Thymus (tissue), 11 donors: ENCODE results near the gene TKT. TPM values are rescaled to one million over a fixed set of nuclear protein-coding genes. Genes with fewer than 3 reads are reported as not detected.

Source experiments
- DNase-seq, 9 donors: peaks; one replicate each; pipeline ENCODE4 v3.0.0-alpha.2; 2013; ENCODE audit warnings: low spot score in 9 of 9, low read depth in 6 of 9, missing footprints in 1 of 9
- H3K27ac ChIP-seq, 2 donors: one replicate each; pipeline ENCODE4 v1.5.1; 2013; ENCODE audit warnings: control low read depth in 1 of 2, low read depth in 1 of 2, low read length in 1 of 2, mild to moderate bottlenecking in 1 of 2, moderate library complexity in 1 of 2
- H3K27me3 ChIP-seq, 2 donors: one replicate each; pipeline ENCODE4 v1.5.1; 2013; ENCODE audit warnings: low read length in 1 of 2; ENCODE audit not compliant: control insufficient read depth in 2 of 2, insufficient read depth in 1 of 2
- H3K36me3 ChIP-seq, 2 donors: one replicate each; pipeline ENCODE4 v1.5.1; 2013; ENCODE audit warnings: low read length in 1 of 2, mild to moderate bottlenecking in 1 of 2, moderate library complexity in 1 of 2; ENCODE audit not compliant: control insufficient read depth in 2 of 2, insufficient read depth in 2 of 2
- H3K4me1 ChIP-seq, 2 donors: one replicate each; pipeline ENCODE4 v1.5.1; 2013; ENCODE audit warnings: low read length in 2 of 2; ENCODE audit not compliant: control insufficient read depth in 2 of 2, insufficient read depth in 2 of 2
- H3K4me3 ChIP-seq, 2 donors: one replicate each; pipeline ENCODE4 v1.5.1; 2013; ENCODE audit warnings: low read length in 2 of 2, control low read depth in 1 of 2, mild to moderate bottlenecking in 1 of 2
- H3K9me3 ChIP-seq, 2 donors: one replicate each; pipeline ENCODE4 v1.5.1; 2013; ENCODE audit warnings: low read length in 1 of 2, mild to moderate bottlenecking in 1 of 2; ENCODE audit not compliant: control insufficient read depth in 2 of 2, insufficient read depth in 1 of 2
- WGBS: extraction: QIAGEN DNeasy Blood & Tissue Kit; methylation state at CpG from one replicate; pipeline ENCODE4 v1.1.7; 2013; 5-methylcytosine and 5-hydroxymethylcytosine counted together
- polyA plus RNA-seq: library from polyadenylated mRNA; stranded (reverse); fragments of 200-250 nt; gene quantifications from one replicate; pipeline ENCODE4 v1.2.3, GENCODE V29; 2013
- total RNA-seq: library from RNA; stranded (reverse); fragments of 120-200 nt; gene quantifications from one replicate; pipeline ENCODE4 v1.2.4, GENCODE V29; 2013
- donor health status: healthy.

Gene TKT
- total and polyA plus RNA-seq, 2 donors, result 90.6 to 179 TPM

- no peak overlapping the region for H3K4me3 ChIP-seq
- 98% methylated on average over 4 of the region's 4 CpGs for WGBS
- no peaks in the 10 kb centered on the region for H3K9me3 ChIP-seq
- no peaks in the 10 kb centered on the region for H3K27me3 ChIP-seq
- peaks cover 45 to 54% of the 10 kb centered on the region in 2 donors for H3K36me3 ChIP-seq
- DNase-seq, result no peak
- H3K4me1 ChIP-seq, result peaks cover 0 to 4% of the 10 kb centered on the region in 2 donors
- no peak overlapping the region for H3K27ac ChIP-seq
Measured at GRCh38 chr3:53288214-53288613, 32.4 kb upstream of the TKT start.

GRCh38 chr3:53287131-53287629, 31.4 kb upstream of the TKT start:
- WGBS, result 70% methylated on average over 4 of the region's 4 CpGs
- H3K4me3 ChIP-seq, result no peak overlapping the region
- peak in 1 of 9 donors; percentile 46 for DNase-seq
- H3K36me3 ChIP-seq, result peaks cover 40 to 53% of the 10 kb centered on the region in 2 donors
- no peak overlapping the region for H3K27ac ChIP-seq
- H3K9me3 ChIP-seq, result no peaks in the 10 kb centered on the region
- peaks cover 0 to 4% of the 10 kb centered on the region in 2 donors for H3K4me1 ChIP-seq
- H3K27me3 ChIP-seq, result no peaks in the 10 kb centered on the region

- H3K27me3 ChIP-seq, result no peaks in the 10 kb centered on the region
- 88% methylated on average over 1 of the region's 1 CpG for WGBS
- no peak overlapping the region for H3K27ac ChIP-seq
- no peaks in the 10 kb centered on the region for H3K9me3 ChIP-seq
- H3K4me3 ChIP-seq, result no peak overlapping the region
- H3K36me3 ChIP-seq, result peaks cover 35 to 48% of the 10 kb centered on the region in 2 donors
- H3K4me1 ChIP-seq, result peaks cover 0 to 4% of the 10 kb centered on the region in 2 donors
- DNase-seq, result no peak
Measured at GRCh38 chr3:53286727-53287126, 30.9 kb upstream of the TKT start.

GRCh38 chr3:53282581-53282980, 26.8 kb upstream of the TKT start:
- Histone ChIP-seq H3K9me3 (no peaks in the 10 kb centered on the region), H3K27me3 (no peaks in the 10 kb centered on the region), H3K36me3 (peaks cover 22 to 25% of the 10 kb centered on the region in 2 donors), H3K4me3 (no peak overlapping the region), H3K27ac (no peak overlapping the region), H3K4me1 (peaks cover 0 to 4% of the 10 kb centered on the region in 2 donors)
- no peak for DNase-seq
- WGBS, result 97% methylated on average over 8 of the region's 8 CpGs

- Histone ChIP-seq H3K27ac (no peak overlapping the region), H3K4me3 (no peak overlapping the region), H3K27me3 (no peaks in the 10 kb centered on the region), H3K36me3 (peaks cover 0 to 6% of the 10 kb centered on the region in 2 donors), H3K4me1 (peaks cover 7 to 20% of the 10 kb centered on the region in 2 donors), H3K9me3 (no peaks in the 10 kb centered on the region)
- 96% methylated on average over 4 of the region's 4 CpGs for WGBS
- no peak for DNase-seq
Measured at GRCh38 chr3:53278667-53279066, 22.8 kb upstream of the TKT start.

- Histone ChIP-seq H3K36me3 (no peaks in the 10 kb centered on the region), H3K4me3 (no peak overlapping the region), H3K4me1 (peaks cover 7 to 36% of the 10 kb centered on the region in 2 donors), H3K27me3 (no peaks in the 10 kb centered on the region), H3K9me3 (no peaks in the 10 kb centered on the region), H3K27ac (peak overlapping the region; percentile 78 to 83)
- 35% methylated on average over 5 of the region's 5 CpGs for WGBS
- DNase-seq, result peak in 5 of 9 donors; percentile 37 to 84 (median 63)
Measured at GRCh38 chr3:53274938-53275605, 19.2 kb upstream of the TKT start.

GRCh38 chr3:53273146-53273670, 17.4 kb upstream of the TKT start:
- Histone ChIP-seq H3K4me3 (no peak overlapping the region), H3K27me3 (no peaks in the 10 kb centered on the region), H3K36me3 (no peaks in the 10 kb centered on the region), H3K9me3 (no peaks in the 10 kb centered on the region), H3K4me1 (peaks cover 7 to 40% of the 10 kb centered on the region in 2 donors), H3K27ac (peak overlapping the region; percentile 49 to 89)
- 62% methylated on average over 10 of the region's 10 CpGs for WGBS
- DNase-seq, result peak in 3 of 9 donors; percentile 33 to 54 (median 38)

GRCh38 chr3:53269888-53270880, 14.4 kb upstream of the TKT start:
- H3K4me1 ChIP-seq, result peaks cover 7 to 35% of the 10 kb centered on the region in 2 donors
- H3K36me3 ChIP-seq, result no peaks in the 10 kb centered on the region
- WGBS, result 20% methylated on average over 12 of the region's 12 CpGs
- no peaks in the 10 kb centered on the region for H3K9me3 ChIP-seq
- H3K27ac ChIP-seq, result peak overlapping the region in 1 of 2 donors; percentile 60
- no peaks in the 10 kb centered on the region for H3K27me3 ChIP-seq
- peak in 5 of 9 donors; percentile 75 to 92 (median 80) for DNase-seq
- H3K4me3 ChIP-seq, result no peak overlapping the region
